G401 (cell line): ENCODE data around the gene ATP5PB. TPM values are rescaled to one million over a fixed set of nuclear protein-coding genes. Genes with fewer than 3 reads are reported as not detected.

Experiments
- DNase-seq: peaks from one replicate; pipeline ENCODE4 v3.0.0-alpha.2; 2015; ENCODE audit warnings: low spot score
- in situ Hi-C: cut with HindIII; loops from 2 replicates; pipeline ENCODE4 v1.10.0; 2016; ENCODE audit warnings: low sequenced_read_pairs, mixed read lengths
- total RNA-seq: library from RNA; depleted of rRNA; stranded (reverse); fragments of >200 nt; shearing (Covaris generic); gene quantifications from 2 replicates; pipeline ENCODE4 v1.2.3, GENCODE V29; 2014

Gene ATP5PB
- total RNA-seq, 1 experiment from 2014 or later: 851 TPM

DNA sequence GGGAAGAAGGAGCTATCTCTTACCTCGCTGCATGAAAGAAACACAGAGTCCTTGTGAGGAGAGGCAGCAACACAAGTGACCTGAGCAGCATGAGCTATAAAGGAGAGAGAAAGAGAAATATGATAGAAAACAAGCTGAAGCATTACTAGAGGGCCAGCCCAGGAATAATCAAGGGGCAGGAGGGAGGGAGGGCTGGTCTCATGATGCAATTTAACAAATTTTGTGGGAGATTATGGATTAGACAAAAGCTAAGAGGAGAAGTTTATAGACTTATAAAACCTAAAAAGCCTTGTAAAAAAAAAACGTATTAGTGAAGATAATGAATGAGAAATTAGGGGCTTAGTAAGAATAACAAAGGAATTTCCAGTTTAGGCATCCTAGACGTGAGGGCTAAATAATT is 5.2 kb upstream of the ATP5PB start:
- DNase-seq: no peak
- in situ Hi-C loops: no loop called here

- in situ Hi-C loops: no loop called here
- no peak for DNase-seq
These were observed 2.7 kb upstream of the ATP5PB start for GRCh38 chr1:111446546-111446945.

DNA sequence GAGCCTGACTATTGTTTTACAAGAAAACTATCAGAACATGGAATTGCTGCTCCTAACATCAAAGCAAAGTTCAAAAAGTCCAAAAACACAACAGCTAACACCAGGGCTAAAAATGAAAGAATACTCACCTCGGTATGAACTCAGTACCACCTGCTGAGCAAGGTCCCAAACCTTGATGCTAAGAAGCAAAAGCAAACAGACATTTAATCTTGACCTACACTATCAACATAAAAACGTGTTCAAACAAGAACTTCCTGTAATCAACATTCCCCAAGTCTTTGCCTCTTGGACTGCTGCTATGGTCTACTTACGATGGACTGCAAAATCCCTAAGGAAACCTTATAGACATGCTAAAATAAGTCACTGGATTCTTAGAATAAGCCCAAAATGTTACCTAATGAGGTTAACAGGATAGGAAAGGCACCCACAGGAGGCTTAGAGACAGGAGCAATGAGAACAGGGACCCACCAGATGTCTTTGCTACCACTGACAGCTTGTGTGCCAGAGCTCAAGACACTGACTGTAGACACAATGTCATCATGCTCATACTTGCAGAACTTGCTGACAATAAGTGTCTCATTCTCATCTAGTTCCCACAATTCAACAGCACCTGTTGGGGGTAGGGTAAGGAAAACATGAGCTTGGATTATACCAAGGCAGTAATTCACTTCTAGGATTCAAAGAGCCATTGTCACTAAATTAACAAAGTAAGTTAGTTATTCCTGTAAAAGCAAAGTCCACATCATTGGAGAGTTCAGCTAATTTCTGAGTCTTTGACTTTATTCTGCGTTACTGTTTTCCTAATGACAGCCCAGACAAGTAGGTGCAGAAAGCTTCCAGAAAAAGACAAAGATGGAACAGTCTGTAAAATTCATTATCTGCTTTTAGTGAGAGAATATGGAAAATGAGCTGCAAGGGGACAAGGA is 2.0 kb upstream of the ATP5PB start:
- DNase-seq: no peak

DNA sequence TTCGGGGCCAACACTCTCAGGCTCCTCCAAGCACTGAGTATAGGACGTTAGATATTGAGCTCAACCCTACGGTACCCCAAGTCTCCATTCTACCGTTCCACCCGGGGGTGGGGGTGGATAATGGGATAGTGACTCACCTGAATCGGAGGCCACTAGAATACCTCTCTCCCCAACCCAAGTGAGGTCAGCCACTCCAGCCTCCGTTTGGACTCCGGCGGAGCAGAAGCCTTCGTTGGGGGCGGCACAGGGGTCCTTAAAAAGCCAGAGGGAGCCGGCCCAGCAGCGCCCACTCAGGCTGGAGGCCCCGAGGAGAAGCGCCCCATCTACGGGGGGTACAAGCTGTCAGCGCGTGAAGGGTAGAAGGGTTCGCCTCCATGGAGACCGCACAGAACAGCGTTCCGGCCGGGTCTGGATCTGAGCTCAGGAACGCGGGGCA is 764 bp upstream of the ATP5PB start:
- DNase-seq: peak; percentile 15
- in situ Hi-C loops: no loop called here

More for the DNA sequence above, 2.0 kb upstream of the ATP5PB start:
- in situ Hi-C loops: no loop called here

DNA sequence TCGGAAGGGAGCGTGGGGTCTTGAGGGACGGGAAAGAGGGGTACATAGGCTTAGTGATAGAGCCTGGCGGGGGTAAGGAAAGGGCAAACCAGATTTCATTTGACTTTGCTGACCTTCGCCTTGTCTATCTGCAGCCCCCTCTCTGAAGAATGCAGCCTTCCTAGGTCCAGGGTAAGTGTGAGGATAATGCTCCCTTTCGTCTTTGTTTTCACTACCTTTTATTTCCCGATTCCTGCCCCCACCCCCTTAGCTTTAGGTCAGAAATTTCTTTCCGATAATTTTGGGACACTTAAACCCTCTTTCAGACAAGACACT is 396 bp downstream of the ATP5PB start:
- in situ Hi-C loops: no loop called here
- no peak for DNase-seq

GRCh38 chr1:111450185-111450584 is 921 bp downstream of the ATP5PB start:
- DNase-seq: no peak
- in situ Hi-C loops: no loop called here

GRCh38 chr1:111452581-111452980 is 3.3 kb downstream of the ATP5PB start:
- in situ Hi-C loops: no loop called here

GRCh38 chr1:111453706-111454105 is 4.4 kb downstream of the ATP5PB start:
- in situ Hi-C loops: no loop called here
- DNase-seq: no peak

More at GRCh38 chr1:111452581-111452980, 3.3 kb downstream of the ATP5PB start:
- DNase-seq: no peak

DNA sequence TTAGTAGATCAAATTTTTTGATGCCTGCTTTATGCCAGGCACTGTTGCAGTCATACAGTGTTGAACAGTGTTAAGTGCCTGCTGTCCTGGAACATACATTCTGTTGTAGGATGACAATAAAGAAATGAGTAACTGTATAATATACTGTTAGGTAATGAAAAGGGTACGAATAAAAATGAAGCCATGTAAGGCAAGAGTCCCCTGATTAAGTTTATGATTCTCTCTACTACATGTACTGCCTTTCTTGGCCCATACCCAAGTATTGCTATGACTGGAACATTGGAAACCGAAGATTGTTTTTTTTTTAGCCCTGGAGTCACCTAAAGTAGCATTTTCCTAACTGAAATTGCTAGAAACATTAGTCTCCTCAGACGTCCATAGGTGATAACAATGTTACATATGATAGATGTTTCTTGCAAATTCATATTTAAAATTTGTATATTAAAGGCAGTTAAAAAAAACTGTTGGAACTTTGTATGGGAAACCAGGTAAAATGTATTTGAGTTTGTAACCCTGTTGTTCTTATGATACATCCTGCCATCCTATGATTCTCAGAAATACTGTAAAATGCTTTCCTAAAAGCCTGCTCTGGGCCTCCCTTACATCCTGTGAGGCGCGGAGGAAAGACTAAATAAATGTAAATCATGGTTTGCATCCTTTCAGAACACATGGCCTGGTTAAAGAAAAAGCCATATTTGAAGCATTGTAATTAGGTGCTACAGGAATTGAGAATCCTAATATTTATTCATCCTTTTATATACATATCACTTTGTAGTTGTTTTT is 5.8 kb downstream of the ATP5PB start:
- in situ Hi-C loops: no loop called here
- DNase-seq: no peak

DNA sequence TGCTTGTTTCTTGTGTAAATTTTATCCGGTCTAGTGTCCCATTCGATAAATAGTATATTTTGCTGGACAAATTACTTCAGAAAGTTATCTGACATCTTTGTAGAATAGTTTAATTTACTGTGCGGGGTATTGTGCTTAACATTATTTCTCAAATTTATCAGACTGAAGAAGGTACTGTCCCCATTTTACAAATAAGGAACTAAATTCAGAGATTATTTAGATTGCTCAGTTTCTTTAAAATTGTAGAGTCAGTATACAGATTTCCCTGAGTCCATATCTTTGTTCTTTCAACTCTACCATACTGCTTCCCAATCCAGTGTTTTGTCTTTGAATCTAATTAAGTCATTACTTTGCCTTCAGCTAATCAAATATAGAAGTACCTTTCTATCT is 6.4 kb downstream of the ATP5PB start:
- DNase-seq: no peak
- in situ Hi-C loops: no loop called here

DNA sequence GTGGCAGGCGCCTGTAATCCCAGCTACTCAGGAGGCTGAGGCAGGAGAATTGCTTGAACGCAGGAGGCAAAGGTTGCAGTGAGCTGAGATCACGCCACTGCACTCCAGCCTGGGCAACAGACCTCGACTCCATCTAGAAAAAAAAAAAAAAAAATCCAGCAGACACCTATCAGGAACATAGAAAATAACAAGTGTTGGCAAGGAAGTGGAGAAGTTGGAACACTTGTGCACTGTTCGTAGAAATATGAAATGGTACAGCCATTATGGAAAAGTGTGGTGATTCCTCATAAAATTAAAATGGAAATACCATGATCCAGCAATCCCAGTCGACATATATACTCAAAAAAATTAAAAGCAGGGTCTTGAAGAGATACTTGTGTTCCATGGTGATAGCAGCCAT is 12.5 kb downstream of the ATP5PB start:
- in situ Hi-C loops: no loop called here

DNA sequence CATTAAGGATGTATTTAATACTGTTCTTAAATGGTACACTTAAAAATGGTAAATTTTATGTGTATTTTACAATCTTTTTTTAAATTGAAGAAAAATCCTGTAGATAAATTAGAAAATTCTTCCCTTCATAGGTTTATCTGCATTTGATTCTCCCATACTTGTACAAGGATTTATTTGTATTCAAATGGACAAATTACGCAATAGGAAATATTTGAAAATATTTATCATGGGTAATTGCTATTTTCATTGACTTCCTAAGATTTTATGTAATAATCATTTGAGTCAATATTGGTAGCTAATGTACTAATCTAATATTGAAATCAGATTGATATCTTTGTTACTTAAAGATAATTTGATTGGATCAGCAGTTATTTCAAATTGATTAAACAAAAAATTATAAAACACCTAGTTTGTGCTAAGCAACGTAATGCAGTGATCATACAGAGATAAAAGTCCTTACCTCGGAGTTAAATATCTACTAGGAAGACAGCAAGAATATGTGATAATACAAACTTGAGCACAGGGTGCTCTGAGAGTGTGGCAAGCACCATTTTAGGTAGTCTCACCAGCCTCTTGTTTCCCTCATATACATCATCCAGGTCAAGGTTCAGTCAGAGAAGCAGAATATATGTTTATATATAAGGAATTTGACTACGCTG is 13.2 kb downstream of the ATP5PB start:
- in situ Hi-C loops: no loop called here
- no peak for DNase-seq

More for the DNA sequence above, 12.5 kb downstream of the ATP5PB start:
- no peak for DNase-seq

GRCh38 chr1:111463029-111463683 is 13.9 kb downstream of the ATP5PB start:
- in situ Hi-C loops: no loop called here
- DNase-seq: peak; percentile 11

DNA sequence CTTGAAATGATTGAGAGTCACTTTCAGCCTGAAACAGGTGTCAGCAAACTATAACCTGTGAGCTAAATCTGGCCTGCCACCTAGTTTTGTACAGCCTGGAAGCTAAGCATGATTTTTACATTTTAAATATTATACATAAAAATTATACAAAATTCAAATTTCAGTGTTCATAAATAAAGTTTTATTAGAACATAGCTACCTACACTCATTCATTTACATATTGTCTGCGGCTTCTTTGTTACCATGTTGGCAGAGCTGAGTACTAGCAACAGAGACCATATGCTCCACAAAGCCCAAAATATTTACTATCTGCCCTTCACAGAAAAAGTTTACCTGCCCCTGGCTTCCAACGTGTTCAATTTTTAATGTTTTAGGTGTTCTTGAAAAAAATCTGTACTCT is 16.5 kb downstream of the ATP5PB start:
- no peak for DNase-seq
- in situ Hi-C loops: no loop called here

DNA sequence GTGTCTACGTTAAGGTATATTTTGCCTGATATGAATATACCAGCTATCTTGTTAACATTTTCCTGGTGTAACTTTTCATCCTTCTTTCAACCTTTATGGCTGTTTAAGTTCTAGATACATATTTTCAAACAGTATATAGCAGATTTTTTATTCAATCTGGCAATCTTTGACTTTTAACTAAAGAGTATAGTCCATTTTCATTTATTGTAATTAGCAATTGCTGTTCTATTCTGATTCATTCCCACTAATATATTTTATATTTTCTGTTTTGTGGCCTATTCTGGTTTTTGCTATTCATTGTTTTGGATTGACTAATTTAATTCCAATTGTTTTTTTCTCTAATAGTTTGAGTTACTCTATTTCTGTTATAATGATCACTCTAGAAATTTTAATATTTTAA is 17.2 kb downstream of the ATP5PB start:
- in situ Hi-C loops: no loop called here
- DNase-seq: no peak

DNA sequence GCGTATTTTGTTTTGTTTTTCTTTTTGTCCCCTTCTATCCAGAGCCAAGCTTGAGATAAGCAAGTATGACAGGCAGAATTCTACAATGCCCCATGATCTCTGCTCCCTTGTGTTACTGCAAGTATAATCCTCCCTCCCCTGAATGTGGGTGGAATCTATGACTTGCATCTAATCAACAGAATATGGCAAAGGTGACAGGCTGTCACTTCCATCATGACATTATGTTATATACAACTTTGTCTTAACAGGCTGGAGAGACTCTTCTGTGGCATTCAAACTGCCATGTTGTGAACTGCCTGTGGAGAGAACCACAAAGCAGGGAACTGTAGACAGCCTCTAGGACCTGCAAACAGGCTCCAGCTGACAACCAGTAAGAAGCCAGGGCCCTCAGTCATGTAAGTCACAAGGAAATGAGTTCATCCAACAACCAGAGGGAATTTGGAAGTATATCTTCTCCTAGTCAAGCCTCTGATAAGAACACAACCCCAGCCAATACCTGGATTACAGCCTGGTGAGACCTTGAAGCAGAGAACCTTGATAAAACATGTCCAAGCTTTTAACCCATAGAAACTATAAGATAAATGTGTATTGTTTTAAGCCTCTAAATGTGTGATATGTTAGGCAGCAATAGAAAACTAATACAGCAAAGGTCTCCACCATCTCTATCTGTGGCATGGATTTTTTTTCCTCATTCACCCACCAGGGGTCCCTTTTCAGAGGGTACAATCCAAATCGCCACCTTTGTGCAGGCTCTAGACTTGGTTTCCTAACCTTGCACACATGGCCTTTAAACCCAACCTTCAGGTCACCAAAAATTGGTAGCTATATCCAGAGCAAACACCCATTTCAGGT is 18.8 kb downstream of the ATP5PB start:
- in situ Hi-C loops: no loop called here
- DNase-seq: no peak

DNA sequence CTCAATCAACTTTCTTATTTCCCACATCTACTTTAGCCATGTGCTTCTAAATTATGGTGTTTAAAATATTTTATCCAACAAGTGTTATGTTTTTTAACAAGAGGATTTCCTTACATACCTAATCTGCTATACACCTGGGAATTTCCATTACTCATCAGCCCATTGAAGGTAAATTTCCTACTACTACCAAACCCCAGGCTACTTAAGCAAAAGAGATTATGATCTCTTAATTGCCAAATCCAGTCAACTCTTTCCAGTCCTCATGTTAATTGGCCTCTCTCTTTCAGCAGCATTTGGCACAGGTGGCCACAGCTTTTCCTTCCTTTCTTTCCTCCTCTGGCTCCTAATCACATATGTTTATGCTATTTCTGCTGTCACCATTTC is 19.4 kb downstream of the ATP5PB start:
- in situ Hi-C loops: no loop called here
- no peak for DNase-seq

- DNase-seq: no peak
- in situ Hi-C loops: no loop called here
These were observed 20.3 kb downstream of the ATP5PB start for GRCh38 chr1:111469539-111469938.

DNA sequence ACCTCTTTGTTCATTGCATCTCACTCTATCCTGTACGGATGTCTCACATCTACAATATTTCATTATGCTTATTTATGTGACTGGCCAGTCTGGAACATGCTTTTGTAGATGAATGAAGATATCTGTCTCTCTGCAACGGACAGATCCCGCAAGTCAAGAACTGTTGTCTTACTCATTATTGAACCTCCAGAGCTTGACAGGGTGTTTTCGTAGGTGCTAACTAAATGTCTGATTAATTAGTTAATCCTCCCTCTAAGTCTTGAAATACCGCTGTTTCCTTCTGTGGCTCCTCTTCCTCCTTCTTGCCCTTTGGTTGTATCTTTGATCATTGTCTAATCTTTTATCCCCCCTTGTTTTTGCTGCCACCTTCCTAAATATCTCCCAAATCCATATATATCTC is 21.3 kb downstream of the ATP5PB start:
- no peak for DNase-seq

More for the DNA sequence above, 21.3 kb downstream of the ATP5PB start:
- in situ Hi-C loops: no loop called here
